HG02981 (cell line): ENCODE data around the gene PAK3.

ENCODE experiments used
- ATAC-seq: cut with Tn5 transposase; IDR thresholded peaks from one replicate; pipeline ENCODE4 v1.9.1; 2021; ENCODE audit warnings: mild to moderate bottlenecking, moderate library complexity; ENCODE audit not compliant: unreplicated experiment

Gene PAK3

DNA sequence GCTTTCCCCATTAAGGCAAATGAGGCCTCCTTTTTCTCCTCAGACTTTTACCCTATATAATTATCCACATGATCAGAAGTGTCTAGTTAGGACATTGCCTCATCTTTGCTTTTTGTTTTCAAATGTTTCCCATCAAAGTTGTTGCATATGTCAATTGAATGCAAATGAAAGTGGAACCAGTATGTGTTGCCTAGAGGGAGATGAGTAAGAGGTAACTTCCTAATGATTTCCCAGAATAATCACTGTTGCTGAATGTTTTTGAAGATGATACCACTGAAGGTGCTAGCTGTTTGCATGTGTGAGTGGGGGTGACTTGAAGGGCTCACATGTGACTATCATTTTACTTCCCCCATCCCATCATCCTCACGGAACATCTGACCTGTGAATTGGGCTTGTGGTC, 33.9 kb downstream of the PAK3 start:
- ATAC-seq, result no peak

DNA sequence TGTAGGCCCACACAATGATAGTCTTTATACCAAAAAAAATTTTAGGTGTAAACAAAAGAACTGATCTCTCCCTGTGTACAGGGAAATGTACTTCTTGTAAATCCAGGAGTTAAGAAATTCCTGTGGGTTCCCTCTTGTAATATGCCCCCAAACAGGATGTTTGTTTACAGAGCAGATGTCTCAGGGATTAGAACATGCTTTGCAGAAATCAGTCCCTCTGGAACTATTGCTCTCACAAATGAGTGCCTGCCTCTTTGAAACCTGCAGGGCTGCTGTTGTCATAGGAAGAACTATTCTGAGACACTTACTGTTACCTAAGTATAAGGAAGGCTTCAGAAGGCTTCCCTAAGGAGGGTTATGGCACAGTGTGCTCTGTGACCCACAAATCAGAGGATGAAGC, 35.6 kb downstream of the PAK3 start:
- ATAC-seq, result no peak

DNA sequence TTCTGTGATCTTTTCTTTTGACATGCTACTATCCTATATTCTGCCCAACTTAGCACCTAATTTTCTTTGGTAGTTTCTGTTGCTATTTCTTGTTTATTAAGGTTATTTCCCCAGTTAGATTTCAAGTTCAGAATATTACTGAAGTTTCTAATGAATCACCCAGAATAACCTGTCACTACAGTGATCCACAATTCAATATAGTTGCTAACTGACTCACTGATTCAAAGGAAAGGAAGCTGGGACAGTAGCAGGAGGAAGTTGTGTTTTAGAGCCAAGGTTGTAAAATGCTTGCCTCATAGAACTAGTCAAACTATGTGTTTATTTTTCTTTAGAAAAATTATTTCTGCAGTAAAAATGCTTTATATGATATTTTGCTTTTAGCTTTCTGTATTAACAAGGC, 37.4 kb downstream of the PAK3 start:
- no peak for ATAC-seq

DNA sequence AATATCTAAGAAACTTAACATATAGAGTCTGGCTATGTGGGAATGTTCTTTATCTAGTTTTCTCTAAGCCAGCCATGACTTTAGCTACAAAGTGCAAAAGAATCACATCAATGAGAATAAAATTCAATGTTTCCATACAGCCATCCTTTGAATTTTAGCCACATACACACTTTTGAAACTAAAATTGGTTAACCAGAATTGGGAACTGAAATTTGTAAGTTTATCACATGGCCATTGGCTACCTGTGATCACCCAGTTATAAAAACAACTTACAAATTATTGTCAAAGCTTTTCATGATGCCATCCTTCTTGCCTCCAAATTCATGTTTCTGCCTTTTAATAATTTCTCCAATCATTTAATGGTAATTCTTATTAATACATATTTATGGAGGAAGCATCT, 49.9 kb downstream of the PAK3 start:
- ATAC-seq, result no peak

DNA sequence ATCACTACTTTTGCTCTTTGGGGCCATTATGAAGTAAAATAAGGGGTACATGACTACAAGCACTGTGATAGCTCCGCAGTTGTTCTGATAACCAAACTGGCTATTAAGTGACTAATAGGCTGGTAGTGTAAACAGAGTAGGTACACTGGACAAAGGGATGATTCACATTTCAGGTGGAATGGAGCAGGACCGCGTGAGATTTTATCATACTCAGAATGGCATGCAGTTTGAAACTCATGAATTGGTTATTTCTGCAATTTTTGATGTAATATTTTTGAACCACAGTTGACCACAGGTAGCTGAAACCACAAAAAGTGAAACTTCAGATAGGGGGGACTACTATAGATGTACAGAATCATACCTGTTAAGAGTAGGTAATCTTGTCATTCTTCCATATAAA, 55.8 kb downstream of the PAK3 start:
- ATAC-seq, result no peak

DNA sequence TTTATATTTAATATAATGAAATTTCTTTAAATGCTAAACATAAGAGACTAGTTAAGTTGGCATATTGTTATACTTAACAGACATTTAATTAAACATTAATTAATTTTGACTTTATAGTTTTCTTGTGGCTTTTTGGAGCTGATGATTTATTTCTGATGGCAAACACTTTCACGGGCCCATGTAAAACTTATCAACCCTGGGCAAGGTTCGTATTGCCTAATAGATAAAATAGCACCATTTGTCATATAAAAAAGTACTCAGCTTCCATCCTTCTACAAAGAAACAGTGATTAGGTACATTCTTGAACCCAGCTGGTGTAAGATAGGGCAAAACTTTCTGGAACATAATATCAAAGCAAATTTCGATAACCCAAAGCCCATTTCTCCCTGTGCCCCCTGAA, 63.2 kb downstream of the PAK3 start:
- ATAC-seq, result no peak

DNA sequence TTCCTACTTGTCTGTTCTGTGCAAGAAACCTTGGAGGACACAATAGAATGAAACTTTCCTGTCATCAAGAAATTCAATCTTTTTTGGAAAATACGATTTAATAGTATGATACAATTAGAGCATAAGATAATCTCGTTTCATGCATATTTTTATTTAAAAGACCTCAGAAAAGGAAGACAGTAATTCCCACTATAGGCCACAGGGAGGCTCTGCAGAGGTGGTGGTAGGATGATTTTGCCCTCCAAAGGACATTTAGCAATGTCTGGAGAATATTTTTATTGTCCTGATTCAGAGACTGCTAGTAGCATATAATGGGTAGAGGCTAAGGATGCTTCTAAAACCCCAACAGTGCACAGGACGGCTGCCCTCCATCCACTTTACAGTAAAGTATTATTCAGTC, 68.7 kb downstream of the PAK3 start:
- no peak for ATAC-seq

DNA sequence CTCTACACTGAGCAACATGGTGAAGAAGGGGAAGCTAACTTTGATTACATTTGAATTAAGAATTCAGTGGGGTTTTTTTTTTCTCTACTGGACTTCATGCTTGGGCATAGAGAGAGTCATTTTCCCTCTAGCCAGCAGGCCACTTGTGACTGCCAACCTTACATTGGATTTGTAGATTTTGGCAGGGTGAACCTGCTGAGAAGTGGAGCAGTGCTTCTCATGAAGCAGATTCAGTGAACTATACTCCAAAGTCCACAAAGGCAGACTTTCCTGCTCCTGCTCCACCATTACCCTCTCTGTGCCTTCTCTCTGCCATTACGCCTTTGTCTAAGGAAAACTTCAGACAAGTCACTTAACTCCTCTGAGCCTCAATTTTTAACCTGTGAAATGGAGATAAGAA, 69.9 kb downstream of the PAK3 start:
- no peak for ATAC-seq

DNA sequence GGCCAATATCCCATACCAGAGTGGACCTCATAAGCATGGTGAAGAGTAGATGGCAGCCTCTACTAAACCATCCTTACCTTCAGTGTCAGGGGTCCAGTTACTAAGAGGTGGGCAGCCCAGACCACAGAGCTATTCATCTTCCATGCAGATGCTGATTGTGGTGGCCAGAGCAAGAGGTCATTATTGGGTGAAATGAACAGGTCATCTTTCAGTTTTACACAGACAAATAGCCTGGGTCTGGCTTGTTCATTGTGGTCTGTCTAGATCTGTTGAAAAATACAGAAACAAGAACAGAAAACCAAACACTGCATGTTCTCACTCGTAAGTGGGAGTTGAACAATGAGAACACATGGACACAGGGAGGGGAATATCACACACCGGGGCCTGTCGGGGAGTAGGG, 71.3 kb downstream of the PAK3 start:
- no peak for ATAC-seq

DNA sequence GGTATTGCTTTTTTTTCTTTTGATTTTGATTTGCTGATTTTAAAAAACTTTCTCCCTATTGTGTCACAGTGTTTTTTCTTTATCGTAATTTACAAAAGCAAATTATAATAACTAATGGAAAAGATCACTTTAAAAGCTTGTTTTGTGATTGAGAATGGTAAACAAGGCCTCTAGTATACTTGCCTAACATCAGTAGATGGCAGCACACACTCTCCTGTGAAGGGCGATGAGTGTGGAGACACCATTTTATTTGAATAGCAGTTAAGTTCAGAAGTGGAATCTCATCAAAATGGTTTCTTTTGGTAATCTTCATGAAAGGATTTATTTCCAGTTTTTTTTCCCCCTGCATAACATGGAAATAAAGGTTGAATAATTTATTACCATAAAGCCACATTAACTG, 72.3 kb downstream of the PAK3 start:
- no peak for ATAC-seq

DNA sequence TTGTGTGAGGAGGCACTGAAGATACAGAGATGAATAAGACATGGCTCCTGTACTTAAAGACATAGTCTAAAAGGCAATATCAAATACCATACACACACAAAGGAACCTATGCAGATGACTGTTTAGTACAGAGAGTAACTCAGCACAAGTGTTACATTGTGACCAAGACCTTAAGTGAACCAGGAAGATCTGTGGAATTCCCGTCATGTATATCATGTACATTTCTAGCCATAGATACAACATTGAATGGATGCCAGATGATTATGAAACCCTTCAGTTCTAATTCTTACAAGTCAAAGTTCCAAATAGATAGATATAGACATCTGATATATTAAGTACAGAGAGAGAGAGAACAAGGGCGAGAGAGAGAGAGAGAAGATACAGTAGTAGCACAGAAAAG, 73.2 kb downstream of the PAK3 start:
- no peak for ATAC-seq

DNA sequence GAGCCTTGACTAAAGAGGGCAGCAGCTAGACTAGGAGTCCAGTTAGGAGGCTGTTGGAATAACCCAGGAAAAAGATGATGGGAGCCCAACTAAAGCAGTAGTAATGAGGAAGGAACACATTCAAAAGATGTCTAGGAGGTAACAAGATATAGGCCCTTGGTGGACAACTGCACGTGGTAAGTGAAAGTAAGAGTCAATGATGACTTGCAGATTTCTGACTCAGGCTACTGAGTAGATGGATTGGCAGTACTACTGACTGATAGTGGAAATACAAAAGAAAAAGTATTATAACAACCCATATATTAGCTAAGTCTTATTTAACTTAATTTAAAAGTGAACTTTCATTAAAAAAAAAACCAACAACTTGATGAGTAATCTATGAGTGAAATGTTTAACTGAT, 74.0 kb downstream of the PAK3 start:
- peak; percentile 61 for ATAC-seq

DNA sequence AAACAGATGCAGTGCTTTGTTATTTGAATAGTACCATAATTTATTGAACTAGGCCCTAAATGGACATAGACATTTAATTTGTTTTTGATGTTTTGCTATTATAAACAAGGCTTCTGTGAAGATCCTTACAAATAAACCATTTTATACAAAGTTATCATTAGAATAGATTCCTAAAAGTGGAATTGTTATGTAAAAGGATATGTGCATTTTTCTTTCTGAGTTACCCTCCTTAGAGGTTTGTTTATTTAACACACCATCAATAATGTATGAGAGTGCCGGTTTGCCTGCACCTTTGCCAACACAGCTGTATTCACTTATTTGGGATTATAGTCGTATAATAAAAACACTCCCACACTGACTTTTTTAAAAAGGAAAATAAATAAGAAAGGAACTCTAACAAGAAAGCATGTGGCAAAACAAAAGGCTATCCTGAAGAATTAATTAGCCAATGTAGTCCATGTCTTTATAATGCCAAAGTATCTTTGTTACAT, 84.8 kb downstream of the PAK3 start:
- ATAC-seq, result no peak

DNA sequence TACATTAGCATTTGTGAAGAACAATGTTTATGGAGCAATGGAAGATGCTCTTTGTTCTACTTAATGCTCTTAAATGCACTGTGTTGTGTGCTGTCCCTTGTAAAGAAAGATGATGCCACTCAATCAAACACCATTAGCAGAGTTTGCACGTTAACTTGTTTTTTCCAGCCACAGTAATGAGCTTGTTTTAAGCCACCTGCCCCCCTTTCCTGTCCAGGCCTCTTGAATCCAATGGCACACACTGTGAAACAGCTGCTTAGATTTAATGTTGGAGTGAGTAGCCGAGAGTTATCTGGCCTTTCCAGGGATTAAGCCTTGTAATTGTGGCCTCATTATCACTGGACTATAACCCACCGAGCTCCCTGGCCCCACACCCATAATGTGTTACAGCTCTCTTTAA, 86.0 kb downstream of the PAK3 start:
- no peak for ATAC-seq

DNA sequence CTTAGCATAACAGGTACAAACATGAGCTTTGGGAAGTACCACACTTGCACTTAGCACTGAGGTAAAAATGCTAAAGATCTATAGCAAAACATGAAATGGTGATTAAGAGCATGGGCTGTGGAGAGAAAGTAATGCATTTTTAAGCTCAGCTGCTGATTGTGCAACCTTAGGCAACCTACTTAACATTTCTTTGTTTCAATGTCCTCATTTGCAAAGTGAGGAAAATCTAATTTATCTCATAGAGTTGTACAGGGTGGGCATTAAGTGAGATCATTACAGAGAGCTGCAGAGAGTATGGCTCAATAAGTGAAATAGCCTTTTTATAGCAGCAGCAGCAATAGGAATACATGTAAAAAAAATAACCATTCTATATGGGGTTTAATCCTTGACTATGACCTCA, 87.0 kb downstream of the PAK3 start:
- no peak for ATAC-seq

DNA sequence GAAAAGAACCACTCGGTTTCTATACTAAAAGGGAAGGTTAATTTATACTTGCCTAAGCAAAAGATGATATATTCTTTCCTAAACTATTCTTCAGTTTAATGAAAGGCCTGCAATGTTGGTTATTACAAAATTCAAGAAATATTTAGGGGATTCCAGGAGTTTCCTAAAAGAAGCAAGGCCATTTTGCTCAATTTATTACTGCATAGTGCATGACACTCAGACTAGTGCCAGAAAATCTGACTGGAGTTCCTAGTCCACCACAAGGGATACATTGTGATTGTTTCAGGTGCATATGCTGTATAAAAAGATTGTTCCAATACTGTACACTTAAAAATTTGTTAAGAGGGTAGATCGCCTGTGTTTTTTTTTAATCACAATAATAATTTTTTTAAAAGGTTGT, 95.6 kb downstream of the PAK3 start:
- no peak for ATAC-seq

DNA sequence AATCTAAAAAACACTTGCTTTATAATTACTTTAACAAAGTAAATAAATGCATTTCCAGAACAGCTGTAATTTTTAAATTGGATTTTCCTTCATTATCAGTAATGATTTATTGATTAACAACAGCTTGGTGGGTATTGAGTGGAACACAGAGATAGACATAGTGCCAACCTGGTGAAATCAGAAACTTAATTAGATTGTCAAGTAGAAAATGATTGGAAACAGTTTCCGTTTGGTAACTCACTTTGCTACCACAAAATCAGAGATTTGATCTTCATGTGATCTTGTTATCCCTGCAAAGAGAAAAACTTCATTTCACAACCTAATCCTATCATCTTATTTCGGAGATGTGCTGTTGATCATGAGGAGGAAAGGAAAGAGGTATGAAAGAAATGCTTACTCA, 103.5 kb downstream of the PAK3 start:
- no peak for ATAC-seq

DNA sequence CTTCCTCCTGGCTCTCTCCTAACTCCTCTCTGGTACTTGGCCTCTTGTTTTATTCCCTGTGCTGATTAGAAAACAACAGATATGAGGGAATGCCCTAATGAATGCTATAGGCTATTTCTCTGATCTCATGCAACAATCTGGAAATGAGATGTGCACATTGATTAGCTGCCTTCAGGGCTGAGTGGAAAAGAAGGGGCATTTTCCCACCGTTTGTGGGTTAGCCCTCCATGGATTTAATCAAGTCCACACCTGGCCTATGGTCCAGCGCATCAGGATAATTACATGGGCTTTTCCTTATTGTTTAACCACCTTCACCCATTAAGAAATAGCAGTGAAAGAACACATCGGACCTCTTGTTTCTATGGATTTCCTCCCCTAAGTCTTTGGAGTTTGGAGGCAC, 104.3 kb downstream of the PAK3 start:
- ATAC-seq, result no peak

DNA sequence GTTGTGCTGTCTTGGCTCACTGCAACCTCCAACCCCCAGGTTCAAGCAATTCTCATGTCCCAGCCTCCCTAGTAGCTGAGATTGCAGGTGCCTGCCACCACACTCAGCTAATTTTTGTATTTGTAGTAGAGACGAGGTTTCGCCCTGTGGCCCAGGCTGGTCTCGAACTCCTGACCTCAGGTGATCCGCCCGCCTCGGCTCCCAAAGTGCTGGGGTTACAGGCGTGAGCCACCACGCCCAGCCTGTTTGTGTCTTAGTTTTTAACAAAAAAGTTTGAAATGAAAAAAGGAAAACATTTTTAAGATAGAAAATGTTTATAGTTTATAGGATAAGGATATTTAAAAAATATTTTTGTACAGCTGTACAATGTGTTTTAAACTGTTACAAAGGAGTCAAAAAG, 111.9 kb downstream of the PAK3 start:
- no peak for ATAC-seq

DNA sequence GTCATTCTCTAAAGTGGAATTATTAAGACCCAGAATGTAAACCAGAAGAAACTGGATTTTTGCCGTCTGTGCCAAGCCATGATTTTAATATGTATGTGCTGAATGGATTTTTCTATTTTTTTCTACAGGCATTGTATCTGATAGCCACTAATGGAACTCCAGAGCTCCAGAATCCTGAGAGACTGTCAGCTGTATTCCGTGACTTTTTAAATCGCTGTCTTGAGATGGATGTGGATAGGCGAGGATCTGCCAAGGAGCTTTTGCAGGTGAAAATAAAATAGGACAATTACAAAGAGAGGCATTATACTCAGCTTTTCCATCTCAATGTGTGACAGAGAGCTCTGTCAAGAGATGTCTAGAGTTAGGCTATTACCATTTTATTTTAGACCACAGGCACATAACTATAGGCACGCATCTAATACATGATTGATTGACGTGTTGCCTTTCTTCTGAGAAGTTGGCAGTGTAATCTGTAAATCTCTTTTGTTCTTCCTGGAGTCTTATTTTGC, 120.4 kb downstream of the PAK3 start:
- no peak for ATAC-seq

DNA sequence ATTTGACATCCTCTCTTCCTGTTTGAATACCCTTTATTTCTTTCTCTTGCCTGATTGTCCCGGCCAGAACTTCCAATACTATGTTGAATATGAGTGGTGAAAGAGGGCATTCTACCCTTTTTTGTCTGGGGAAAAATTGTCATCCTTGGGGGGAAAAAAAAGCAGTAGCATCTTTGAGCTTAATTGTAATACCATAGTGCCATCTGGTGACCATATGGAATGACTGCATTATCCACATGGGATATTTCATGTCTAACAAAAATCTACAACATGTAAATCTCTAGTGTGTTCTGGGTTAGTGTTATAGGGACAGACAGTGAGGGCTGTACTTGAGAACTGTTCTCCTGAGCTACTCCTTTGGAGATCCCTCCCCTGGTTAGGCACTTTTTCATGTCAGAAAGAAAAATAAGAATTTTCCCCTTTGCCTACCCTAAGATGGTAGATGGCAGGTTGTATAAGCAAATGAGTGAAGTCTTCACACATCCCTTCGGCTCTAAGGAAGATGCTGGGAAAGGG, 148.3 kb downstream of the PAK3 start:
- no peak for ATAC-seq

DNA sequence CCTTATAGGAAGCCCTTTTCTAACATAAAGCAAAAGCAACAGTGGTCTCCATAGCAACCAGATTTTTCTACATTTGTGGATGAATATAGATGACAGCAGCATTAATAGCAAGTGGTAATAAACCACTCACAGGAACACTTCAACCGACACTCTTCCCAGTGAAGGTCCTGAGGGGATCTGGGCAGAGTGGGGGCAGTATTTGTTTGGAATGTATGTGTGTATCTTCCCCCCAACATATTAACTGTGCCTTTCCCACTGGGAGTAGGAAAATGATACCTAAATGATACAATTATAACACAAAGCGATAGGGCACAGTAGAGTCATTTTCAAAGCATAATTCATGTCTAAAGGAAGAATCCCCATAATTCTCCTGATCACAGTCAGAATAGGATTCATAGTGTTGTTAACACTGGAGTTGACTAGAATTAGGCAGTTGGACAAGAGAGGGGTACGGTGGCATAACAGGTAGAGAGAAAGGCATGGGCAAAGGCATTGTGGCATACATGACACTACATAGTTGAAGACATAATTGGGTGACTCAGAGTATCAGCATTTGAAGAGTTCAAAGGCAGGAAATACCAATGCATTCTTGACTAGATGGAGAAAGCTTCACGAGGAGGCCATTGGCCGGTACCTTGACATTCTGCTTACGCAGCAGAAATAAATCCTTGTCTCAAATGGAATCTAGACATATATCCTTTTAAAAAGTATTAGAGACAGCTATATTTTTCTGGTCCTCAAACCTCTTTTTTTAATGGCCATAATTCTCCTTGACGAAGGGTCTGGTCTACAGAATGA, 159.1 kb downstream of the PAK3 start:
- no peak for ATAC-seq

DNA sequence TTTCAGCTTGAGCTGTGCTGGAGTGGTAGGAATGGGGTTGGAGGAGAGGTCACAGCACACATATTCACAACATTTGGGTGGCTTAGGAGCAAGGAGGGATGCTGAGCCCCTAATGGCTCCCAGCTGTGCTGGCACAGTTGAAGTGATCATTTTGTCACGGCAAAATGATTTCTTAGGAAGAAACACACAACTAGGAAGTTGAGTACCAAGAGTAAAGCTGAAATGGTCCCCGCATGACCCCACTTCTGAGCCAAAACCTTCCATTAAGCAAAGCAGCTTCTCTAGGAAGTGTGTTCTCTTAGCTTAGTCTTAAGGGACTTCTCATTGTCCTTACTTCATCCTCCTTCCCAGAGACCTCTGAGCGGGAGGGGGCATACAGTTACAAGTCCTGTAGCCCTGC, 161.7 kb downstream of the PAK3 start:
- ATAC-seq, result no peak
